Mesenteric fat pad (tissue), 1 donor: ENCODE measurements around the gene SRRM3. TPM values are rescaled to one million over a fixed set of nuclear protein-coding genes. Genes with fewer than 3 reads are reported as not detected.
"Not testable (repeated sequence)": the region's sequence is repeated elsewhere in the genome, so short reads cannot be mapped to it uniquely, and the experiment has no call there.

Experiments used
- DNase-seq: peaks from one replicate; pipeline ENCODE4 v3.0.0-alpha.2; 2020; ENCODE audit warnings: low spot score
- total RNA-seq: library from RNA; stranded (reverse); fragmentation: NEBNext Ultra II Directional; extraction: Animal tissue kit (Norgen Biotek cat#: 25700); gene quantifications from one replicate; pipeline ENCODE4 v1.2.1, GENCODE V29; 2021
- donor health status: DM: yes; HTN: yes; CAD: no.

SRRM3 gene
- total RNA-seq, 1 donor from 2014 or later = 4.8 TPM

DNA sequence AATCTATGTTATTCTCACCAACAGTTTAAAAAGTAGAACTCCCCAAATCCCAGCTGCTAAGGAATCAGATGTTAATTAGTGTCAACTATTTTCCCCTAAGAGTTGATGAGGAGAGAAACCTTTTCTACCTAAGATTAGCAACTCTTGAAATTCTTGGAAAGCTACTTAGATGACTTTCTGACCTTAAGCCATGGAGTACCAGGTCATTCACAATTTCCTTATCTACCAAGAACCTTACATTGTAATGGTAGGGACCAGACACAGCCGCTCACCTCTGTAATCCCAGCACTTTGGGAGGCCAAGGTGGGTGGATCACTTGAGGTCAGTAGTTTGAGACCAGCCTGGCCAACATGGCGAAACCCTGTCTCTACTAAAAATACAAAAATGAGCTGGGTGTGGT lies 133.7 kb downstream of the SRRM3 start:
- DNase-seq = not testable (repeated sequence)

DNA sequence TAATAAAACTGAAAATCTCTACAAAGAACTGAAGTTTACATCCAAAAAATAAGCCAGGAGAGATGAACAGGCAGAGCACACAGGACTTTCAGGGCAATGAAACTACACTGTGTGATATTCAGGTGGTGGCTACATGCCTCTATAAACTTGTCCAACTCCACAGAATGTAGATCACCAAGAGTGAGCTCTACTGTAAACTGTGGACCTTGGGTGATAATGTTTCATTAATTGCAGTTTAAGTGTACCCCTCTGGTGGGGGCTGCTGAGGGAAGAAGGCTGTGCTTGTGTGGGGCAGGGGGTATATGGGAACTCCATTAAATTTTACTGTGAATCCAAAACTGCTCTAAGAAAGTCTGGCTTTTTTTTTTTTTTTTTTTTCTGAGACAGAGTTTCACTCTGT lies 134.4 kb downstream of the SRRM3 start:
- DNase-seq = no peak

Other genes with a start within 250 kb of the SRRM3 start
- 93.8 TPM for gene TMEM120A, start 207.3 kb upstream of the SRRM3 start, total RNA-seq
- 9.7 TPM for gene STYXL1, start 153.9 kb upstream of the SRRM3 start, total RNA-seq
- gene MDH2, start 153.8 kb upstream of the SRRM3 start, total RNA-seq = 128 TPM
- 813 TPM for gene HSPB1, start 100.8 kb downstream of the SRRM3 start, total RNA-seq
- gene YWHAG, start 157.1 kb downstream of the SRRM3 start, total RNA-seq = 297 TPM
- 3.7 TPM for gene SSC4D, start 207.8 kb downstream of the SRRM3 start, total RNA-seq
- gene ZP3, start 223.1 kb downstream of the SRRM3 start, total RNA-seq = 0.87 TPM